Measurements from ENCODE around the gene EPHB1.

The EPHB1 gene

DNA sequence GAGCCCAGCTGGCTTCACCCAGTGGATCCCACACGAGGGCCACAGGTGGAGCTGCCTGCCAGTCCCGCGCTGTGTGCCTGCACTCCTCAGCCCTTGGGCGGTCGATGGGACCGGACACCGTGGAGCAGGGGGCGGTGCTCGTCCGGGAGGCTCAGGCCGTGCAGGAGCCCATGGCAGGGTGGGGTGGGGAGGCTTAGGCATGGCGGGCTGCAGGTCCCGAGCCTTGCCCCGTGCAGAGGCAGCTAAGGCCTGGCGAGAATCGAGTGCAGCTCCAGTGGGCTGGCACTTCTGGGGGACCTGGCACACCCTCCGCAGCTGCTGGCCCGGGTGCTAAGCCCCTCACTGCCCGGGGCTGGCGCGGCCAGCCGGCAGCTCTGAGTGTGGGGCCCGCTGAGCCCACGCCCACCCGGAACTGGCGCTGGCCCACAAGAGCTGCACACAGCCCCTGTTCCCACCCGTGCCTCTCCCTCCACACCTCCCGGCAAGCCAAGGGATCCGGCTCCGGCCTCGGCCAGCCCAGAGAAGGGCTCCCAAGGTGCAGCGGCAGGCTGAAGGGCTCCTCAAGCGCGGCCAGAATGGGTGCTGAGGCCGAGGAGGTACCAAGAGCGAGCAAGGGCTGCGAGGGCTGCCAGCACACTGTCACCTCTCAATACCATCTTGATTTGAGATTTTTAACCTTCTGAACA, 121.4 kb downstream of the EPHB1 start:
- no peak for DNase-seq

GRCh38 chr3:134917631-134918030, 122.6 kb downstream of the EPHB1 start:
- no peak for DNase-seq

DNA sequence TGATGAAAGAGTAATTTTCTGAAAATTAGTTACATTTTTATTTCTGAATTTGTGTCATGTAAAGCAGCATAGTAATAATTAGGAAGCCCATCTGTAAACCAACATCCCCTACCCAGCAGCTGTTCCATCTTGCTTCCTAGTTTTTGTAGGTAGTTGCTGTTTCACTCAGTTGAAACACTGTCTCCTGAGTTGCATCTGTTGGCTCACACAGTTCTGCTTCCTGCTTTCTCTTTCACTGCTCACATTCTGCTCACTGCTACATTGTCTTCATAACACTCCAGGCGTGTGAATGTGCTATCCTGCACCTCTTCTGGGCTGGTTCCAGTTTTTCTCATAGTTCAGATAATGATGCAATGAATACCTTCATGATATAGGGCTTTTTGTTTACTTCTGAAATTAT, 123.4 kb downstream of the EPHB1 start:
- no peak for DNase-seq

DNA sequence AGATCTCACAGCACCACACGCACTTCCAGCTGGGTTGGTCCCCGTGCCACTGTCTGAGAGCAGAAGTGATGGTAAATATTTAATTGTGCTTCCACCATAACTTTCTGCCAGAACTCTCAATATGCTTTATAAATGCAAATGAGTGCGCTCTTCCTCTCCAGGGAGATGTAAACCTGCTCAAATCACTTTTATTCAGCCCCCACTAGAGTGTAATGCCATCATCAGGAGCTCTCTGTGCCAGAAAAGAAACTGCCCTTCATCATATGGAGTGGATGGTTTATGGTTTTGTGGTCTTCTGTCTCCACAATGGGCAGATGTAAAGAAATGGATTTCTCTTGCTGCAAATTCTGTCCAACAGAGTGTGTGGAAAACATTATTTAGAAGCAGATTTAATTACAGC, 127.0 kb downstream of the EPHB1 start:
- no peak for DNase-seq

GRCh38 chr3:134922866-134923265, 127.8 kb downstream of the EPHB1 start:
- no peak for DNase-seq

GRCh38 chr3:134923286-134923685, 128.2 kb downstream of the EPHB1 start:
- DNase-seq: no peak

GRCh38 chr3:134927599-134927998, 132.5 kb downstream of the EPHB1 start:
- no peak for DNase-seq

DNA sequence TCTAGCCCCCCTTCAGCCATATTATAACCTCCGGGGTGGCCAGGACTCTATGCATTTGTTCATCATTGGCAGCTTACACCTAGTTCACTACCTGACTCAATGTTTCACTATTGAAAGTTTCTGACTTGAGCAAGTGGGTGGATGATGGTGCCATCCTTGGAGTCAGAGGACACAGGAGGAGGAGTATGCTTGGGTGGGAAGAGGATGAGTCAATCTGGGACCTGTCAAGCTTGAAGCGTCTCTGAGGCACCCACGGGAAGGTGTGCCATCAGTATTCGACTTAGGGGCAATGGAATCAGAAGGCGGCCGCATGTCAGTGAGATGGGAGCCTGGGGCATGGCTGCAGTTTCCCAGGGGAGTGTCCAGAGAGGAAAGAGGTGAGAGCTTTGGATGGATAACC, 133.3 kb downstream of the EPHB1 start:
- DNase-seq: no peak

GRCh38 chr3:134928819-134929218, 133.8 kb downstream of the EPHB1 start:
- no peak for DNase-seq

DNA sequence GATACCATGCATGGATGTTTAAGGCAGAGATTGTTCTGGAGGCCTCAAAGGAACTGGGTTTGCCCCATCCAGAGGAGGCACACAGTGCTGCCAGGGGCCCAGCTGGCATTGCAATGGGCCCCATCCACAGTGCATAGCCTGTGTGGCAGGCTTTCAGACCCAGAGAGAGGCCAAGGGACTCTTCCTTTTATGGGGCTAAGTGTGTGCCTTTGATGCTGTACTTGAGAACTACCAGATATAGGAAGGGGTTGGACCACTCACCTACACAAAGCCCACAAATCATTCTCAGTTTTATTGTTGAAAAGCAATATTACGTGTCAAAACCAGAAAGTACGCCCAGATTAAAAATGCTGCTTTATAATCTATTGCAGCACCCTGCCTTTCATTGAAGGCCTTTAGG, 134.9 kb downstream of the EPHB1 start:
- no peak for DNase-seq

DNA sequence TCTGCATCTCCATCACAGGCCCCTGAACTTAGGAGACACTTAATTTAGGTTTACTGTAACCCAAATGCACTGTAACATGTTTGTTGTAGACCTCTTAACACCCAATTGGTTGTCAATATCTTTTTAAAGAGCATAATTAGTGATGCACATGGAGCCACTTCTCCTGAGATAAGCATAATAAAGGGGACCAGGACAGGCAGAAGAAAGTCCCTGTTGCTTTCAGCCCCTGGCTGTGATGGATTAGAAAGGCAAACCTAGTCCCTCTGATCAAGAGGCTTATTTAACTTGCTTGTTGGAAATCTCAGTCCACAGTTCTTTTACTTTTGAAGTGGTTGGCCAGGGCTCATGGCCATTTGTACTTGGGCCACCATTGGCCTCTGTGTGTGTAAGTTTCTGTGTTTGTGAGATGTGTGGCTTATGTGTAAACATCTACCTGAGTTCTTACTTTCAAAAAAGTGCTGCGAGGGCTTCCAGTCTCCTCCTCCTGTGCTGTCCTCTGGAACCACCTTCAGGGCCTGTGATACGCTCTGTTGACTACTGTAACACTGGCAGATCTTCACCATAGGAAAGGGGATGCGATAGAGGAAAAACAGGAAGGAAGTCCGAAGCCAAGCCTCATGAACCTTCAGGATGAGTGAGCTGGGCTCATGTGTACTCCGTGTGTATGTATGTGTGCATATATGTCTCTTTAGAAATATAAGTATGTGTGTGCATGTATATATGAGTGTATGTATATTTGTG, 136.2 kb downstream of the EPHB1 start:
- no peak for DNase-seq

- DNase-seq: no peak
These were observed 137.0 kb downstream of the EPHB1 start for GRCh38 chr3:134932035-134932434.

DNA sequence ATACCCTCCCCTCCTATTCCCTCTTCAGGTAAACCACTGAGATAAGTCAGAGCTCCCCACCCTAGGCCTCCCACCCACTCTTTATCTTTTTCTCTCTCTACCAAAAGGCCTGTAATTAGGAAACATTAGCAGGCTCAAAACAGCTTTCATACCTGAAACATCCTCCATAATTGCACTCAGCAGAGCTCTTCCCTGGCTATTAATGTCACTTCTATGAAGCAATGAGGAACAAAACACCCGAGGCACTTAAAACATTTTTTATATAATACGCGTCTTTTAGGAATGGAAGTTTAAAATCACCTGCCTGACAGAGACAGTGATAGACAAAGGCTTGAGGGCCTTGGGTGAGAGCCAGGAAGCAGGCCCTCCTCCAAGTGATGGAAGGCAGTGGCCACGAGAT, 138.9 kb downstream of the EPHB1 start:
- no peak for DNase-seq

- no peak for DNase-seq
These were observed 139.9 kb downstream of the EPHB1 start for GRCh38 chr3:134934933-134935332.

DNA sequence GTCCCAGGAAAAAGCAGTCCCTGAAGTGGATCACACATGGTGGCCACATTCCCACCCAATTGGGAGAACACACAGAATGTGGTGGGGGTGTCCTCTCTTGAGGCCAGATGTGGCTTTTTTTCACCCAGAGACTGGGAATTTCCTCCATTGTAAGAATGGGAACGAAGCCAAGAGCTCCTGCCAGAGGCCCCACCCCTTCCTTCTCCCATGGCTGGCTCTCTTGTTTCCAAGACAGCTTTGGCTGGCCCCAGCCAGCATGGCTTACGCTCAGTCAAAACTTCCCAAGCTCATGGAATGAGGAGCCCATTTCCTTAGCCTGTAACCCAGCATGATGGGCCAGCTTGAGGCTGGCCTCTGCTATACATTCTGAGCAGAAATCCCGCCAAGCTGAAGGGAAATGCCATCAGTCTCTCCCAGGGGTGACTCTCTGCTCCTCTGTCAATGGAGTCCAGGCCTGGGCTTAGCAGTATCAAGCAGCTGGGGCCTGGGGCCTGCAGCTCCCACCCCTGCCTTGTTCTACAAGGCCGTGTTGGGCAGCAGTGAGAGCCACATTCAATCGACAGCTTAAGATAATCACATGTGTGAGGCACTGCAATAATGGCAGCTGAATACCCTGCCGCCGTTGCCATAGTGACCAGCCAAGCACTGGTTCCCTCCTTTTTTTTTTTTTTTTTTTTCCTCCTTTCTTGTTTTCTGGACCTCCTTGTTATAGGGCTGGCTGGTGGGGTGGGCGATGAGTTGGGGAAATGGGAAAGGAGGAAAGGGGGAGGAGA, 142.4 kb downstream of the EPHB1 start:
- no peak for DNase-seq

DNA sequence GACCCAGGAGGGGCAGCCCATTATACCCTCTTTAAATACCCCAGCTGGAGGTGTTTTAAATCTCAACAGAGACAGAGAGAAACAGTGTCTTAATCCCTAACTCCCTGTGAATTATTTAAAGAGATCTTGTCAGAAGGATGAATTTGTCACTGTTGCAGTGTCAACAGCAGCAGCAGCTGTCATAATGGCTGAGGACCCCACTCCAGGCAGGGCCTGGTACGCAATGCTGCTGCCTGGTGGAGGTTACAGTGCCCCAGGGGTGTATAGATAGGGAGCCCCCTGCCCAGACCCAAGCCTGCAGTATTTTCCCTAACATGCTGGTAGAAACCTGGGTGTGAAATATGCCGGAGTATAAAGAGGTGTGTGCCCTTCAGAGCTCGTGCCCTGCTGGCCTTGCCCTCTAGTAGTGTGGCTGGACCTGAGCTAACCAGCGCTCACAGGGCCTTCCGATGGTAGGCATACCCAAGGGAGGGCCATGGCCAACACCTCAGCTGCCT, 143.0 kb downstream of the EPHB1 start:
- DNase-seq: no peak

DNA sequence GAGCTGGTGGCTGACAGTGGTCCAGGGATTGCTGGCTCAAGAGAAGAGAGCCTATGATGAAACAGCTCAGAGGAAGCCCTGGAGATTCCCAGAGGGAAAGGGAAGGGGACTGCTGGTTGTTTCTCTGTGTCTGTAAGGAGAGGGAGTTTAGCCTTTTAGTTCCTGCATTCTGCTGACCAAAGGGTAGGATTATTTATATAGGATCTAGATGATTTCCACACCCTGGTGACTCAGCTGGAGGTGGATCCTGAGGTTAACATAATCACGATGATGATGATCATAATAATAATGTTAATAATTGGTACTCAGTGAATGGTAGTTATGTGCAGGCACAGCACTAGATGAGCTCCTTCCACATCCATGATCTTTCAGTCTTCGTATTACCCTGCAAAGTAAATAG, 144.9 kb downstream of the EPHB1 start:
- no peak for DNase-seq

- DNase-seq: no peak
These were observed 146.8 kb downstream of the EPHB1 start for GRCh38 chr3:134941820-134942219.

GRCh38 chr3:134944429-134944828, 149.4 kb downstream of the EPHB1 start:
- DNase-seq: no peak

GRCh38 chr3:134949150-134949549, 154.1 kb downstream of the EPHB1 start:
- no peak for DNase-seq

DNA sequence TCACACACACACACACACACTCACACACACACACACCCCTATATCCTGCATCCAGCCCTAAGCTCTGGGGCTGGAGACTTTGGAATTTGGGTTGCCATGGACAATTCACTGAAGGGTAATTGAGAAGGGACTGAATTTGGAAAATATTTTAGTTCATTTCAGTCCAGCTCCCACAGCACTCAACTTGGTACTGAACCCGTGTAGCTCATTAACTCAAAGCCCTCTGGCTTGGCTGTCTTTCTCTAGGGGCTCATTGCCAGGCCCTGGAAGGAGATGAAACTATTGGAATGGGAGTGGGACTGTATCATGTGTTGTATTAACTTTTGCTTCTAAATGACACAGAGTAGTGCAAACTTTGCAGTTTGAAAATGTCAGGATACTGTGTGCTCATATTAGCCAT, 157.3 kb downstream of the EPHB1 start:
- DNase-seq: no peak

GRCh38 chr3:134955874-134956273, 160.8 kb downstream of the EPHB1 start:
- DNase-seq: no peak

DNA sequence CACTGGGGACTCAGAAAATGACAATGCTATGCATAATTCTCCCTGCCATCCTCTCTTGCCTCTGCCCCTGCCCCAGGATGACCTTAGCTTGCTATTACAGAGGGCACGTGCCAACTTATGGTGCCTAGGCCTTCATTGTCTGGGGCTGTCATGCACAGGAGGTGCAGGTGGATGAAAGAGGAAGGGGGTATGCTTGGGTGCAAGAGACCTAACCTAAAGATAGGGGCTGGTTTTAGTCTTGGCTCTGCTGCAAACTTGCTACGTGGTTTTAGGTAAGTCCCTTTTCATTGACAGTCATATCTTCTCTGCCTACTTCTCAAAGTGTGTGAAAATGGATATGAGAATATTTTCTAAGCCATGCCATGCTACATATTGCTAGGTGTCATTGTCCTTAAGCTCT, 161.3 kb downstream of the EPHB1 start:
- no peak for DNase-seq

DNA sequence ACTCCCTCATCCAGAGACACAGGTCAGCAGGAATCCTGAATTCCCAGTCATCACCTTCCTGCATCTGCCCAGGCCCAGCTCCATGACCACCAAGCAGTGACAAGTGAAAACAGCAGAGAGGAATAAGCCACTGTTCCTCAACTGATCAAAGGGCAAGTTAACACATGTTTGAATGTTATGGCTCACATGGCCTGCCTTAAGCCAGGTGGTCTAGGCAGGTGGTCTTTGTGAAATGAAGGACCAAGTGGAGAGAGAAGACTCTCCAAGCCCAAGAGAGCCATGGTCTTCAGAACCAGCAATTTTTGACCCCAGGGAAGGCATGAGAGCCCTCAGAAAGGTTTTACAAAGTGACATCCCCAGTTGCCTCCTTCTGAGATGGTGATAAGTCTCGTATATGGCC, 161.8 kb downstream of the EPHB1 start:
- DNase-seq: no peak

Measured in activated T-cell treated with anti-CD3 and anti-CD28 coated beads for 4 hours (primary cell).